ENCODE results near the gene SAFB.

The SAFB gene

DNA sequence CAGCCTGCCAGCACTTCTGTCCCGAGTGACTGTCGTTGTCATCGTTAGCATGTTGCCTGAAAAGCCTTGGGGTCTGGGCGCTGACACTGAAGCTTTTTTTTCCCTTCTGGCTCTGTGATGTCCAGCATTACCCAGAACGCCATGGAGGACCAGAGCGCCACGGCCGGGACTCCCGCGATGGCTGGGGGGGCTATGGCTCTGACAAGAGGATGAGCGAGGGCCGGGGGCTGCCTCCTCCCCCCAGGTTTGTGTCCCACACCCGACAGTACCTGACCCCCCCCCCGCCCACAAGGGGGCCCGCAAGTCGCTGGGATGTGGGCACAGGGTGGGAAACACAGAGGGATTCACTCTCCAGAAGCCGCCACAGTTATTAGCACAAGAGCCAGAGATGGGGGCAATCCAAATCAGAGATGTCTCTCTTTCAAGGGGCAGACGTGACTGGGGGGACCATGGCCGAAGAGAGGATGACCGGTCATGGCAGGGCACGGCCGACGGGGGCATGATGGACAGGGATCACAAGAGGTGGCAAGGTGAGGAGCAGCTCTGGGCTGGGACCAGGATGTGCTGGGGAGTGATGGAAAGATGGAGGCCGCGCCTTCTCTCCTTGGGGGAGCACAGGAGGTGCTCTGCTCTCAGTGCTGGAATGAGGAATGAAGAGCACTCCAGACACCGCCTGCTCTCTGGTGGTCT, 44.2 kb downstream of the SAFB start:
- DNase-seq = no peak

DNA sequence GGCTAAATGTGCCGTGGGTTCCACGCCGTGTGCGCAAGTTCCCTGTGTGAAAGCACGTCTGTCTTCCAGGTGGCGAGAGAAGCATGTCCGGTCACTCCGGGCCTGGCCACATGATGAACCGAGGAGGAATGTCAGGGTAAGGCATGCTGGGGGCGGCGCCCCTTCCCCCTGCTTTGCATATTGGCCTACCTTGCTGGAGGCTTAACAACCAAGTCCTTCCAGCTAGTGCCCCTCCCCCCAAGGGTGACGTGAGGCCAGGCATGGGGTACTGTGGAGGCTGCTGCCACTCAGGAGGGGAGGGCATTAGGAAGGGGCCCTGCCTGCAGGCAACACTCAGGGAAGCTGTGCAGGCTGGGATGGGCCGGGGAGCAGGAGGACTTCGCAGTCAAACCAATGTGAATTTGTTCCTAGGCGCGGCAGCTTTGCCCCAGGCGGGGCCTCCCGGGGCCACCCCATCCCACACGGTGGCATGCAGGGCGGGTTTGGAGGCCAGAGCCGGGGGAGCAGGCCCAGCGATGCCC, 44.9 kb downstream of the SAFB start:
- DNase-seq = no peak

DNA sequence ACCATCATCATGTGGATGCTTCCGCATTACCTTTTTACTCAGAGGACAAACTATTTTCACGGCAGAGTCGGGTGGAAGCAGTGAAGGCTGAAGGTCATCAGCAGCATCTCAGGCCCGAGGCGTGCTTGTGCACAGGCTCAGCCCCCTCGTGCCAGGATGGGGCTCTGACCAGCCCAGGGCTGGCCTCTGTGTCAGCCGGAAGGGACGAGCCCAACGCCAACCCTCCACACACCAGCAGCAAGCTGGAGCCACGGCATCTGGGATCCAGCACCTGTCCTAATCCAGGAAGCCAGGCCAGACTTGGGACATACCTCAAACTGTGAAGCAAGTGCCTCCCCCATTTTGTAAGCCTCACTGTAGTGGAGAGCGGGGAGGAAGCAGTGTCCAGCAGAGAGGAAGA, 46.3 kb downstream of the SAFB start:
- no peak for DNase-seq

DNA sequence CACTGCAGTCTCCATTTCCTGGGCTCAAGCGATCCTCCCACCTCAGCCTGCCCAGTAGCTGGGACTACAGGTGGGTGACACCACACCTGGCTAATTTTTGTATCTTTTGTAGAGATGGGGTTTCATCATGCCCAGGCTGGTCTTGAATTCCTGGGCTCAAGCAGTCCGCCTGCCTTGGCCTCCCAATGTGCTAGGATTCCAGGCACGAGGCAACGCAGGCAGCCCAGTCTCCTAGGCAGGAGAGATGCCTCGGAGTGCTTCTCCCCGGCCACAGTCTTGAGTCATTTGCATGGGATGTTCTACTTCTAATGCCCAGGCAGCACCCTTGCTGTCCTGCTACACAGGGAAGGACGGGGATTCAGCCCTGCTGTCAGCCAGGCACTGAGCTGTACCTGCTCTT, 48.7 kb downstream of the SAFB start:
- no peak for DNase-seq

DNA sequence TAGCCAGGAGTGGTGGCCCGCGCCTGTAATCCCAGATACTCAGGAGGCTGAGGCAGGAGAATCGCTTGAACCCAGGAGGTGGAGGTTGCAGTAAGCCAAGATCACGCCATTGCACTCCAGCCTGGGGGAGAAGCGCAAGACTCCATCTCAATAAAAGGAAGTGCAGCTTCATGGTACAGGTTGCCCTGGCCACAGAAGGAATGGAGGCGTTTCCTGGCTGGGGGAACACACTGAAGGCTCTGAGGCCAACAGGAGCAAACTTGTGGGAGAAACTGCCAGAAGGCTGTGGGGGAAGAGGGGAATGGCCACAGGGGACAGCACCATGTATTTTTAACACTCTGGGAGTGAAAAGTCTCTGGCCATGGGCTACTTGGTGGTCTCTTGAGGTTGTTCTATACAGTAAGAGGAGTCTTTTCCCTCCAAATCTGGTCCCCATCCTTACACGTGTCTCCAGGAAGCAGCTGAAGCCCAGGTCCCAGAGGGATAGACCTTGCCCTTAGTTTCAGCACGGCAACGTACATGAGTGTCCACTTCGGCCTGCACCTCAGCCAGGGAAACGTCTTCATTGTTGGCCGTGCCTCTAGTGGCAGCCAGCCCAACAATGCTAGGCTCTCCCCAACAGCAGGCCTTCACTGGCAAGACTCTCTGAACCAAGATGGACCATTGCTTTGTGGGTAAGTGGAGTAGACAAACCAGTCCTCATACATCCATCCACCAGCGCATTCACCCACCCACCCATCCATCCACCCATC, 50.0 kb downstream of the SAFB start:
- no peak for DNase-seq

DNA sequence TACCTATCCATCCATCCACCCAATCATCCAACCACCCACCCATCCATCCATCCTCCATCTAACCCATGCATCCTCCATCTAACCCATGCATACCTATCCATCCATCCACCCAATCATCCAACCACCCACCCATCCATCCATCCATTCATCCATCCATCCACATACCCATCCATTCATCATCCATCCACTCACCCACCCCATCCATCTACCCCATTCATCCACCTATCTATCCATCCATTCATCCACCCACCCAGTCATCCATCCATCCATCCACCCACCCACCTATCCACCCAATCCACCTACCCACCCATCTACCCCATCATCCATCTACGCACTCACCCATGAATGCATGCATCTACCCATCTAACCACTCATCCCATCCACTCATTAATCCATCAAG, 50.9 kb downstream of the SAFB start:
- no peak for DNase-seq

DNA sequence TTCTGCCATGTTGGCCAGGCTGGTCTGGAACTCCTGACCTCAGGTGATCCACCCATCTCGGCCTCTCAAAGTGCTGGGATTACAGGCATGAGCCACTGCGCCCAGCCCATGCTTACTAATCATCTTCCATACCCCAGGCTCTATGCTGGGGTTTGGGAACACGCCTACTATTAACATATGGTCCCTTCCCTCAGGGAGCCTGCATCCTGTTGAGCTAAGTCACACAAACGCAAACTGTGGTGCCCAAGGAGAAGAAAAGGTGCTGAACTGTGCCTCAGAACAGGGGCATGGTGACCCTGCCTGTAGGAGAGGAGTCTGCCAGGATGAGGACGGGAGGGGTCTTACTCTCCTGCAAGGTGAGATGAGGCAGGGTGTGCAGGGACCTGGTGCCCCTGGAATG, 51.8 kb downstream of the SAFB start:
- no peak for DNase-seq

DNA sequence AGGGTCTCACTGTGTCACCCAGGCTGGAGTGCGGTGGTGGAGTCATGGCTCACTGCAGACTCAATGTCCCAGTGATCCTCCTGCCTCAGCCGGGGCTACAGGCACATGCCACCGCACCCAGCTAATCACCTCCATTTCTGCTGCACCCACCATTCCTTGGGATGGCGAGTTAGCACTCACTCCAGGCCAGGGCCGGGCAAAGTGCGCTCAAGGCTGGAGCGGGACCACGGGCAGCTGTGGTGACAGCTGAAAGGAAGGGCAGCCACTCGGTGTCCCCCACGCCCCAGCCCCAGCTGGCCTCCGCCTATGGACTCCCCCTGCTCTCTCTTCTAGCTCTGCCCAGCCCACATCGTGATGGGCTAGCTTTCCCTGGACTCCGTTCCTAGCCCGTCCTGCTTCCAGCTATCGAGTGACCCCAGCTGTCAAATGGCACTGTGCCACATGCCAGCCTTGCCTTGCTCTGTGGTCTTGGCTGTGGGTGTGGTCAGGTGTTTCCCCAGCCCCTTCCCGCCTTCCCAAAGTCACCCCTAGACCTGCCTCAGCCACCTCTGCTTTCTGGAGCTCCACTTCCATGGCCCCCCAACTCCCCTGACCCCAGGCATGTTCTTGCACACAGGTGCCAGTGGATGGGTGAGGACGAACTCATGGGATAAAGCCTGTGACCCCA, 53.4 kb downstream of the SAFB start:
- no peak for DNase-seq

DNA sequence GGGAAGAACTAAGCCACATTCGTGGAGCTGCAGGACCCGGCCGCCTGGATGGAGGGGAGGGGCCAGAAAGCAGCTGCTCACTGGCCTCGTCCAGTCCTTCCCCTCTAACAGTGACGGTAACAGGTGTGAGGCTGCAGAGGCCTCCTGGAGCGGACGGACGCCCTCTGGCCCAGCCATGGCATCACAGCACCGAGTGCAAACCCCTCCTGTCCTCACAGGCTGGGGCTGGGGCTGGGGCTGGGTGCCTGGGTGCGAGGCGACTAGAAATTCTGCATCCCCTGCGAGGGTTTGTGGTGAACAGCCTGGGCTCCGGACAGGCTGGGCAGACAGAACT, 53.9 kb downstream of the SAFB start:
- no peak for DNase-seq

DNA sequence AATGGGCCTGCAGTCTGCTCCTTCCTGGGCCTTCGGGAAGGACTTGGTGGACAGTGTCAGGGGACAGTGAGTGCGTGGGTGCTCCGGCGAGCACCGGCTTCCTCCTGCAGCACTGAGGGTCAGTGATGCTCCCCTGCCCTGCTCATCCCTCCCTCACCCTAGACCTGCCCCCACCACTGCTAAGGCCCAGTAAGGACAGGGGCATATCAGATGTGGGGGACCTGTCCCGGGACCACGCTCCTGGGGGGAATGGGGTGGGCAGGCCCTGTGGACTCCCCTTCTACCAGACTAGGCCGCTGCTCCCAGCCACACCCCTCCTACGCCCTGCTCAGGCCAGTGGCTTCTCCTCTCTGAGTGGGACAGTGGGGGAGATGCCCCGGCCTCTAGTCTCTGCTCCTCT, 54.3 kb downstream of the SAFB start:
- DNase-seq = no peak

DNA sequence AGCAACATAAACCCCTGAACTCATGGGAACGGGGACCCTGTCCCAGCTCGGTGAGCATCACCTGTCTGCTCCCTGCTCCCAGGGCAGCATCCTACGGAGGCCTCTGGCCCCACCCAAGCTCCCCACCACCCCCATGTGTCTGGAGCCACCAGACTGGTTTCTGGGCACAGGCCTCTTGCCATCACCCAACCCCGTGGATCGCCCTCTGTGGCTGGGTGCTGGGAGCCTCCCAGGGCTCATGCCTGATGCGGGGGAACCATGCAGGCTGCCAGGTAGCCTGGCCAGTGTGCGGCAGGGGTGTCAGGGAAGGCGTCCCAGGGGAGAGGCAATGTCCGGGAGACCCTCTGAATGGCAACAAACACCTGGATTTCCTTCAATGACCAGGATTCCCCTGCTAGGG, 54.7 kb downstream of the SAFB start:
- no peak for DNase-seq

DNA sequence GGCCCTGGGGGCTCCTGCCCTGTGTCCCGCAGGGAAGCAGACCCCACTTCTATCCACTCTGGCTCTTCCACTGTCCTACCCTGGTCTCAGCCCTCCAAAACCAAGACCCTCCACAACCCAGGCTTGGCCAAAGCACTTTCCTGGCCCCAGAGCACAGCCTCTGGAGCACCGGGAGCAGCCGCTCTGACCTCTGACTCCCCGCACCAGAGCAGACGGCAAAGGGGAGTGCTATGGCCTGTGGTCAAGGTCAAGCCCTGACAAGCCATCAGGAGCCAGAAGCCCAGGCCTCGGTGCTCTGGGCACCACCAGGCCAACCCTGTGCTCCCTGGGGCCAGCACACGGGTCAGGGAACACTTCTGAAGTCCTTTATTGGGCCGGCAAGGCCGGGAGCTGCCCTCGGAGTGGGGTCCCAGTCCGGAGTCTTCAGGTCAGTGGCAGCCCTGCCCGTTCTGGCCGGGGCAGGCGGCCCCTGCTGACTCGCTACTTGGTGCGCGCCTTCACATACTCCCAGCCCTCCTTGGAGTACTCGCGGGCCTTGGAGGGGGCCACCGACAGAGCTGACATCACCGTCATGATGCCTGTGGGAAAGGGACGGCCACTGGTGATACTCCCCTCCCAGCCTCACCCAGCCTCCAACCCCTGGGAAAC, 55.3 kb downstream of the SAFB start:
- DNase-seq = no peak

DNA sequence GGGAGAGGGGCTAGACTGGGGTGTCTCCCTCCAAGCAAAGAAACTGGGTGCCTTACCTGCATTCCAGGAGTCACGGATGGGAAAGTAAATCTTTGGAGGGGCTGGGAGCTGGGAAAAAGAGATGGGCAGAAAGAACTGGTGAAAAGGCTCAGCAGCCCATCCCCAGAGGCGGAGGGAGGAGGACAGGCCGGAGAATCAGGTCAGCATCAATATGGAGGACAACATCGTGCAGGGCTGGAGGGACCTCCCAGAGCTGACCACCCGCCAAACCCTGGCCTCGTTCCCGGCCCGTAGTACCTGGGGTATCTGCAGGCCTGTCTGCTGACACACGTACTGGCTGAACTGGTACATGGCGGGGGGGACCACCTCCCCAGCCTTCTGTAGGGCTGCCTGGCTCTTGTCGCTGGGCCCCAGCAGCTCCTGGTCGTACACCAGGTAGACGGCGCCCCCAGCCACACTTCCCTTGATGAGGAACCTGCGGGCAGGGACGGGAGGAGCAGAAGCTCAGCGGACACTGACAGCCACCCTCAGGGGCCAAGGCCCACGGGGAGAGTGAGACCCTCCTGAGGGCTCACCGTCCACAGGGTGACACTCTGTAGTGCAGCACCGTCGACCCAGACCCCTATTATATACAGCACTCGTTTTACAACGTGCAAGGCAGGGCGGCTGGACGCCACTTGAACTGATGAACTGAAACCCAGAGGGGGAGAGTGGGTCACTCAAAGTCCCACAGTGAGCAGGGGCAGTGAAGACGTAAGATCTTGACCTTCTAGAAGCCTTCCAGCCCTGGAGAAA, 56.6 kb downstream of the SAFB start:
- DNase-seq = no peak

DNA sequence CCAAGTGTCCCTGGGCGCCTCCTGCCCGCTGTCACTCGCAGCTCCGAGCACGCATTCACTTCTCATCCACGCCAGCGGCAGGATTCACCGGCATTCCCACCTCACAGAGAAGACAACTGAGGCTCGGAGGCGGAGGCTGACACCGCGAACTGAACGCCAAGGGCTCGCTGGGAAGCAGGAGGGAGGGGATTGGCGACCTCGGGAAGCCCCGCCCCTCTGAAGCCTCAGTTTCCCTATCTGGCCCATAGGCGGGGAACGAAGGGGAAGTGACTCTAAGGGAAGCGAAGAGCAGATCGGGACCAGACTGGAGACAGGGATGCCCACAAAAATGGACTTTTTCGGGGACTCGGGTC, 57.2 kb downstream of the SAFB start:
- DNase-seq = peak in 1 of 14 donors; percentile 62

DNA sequence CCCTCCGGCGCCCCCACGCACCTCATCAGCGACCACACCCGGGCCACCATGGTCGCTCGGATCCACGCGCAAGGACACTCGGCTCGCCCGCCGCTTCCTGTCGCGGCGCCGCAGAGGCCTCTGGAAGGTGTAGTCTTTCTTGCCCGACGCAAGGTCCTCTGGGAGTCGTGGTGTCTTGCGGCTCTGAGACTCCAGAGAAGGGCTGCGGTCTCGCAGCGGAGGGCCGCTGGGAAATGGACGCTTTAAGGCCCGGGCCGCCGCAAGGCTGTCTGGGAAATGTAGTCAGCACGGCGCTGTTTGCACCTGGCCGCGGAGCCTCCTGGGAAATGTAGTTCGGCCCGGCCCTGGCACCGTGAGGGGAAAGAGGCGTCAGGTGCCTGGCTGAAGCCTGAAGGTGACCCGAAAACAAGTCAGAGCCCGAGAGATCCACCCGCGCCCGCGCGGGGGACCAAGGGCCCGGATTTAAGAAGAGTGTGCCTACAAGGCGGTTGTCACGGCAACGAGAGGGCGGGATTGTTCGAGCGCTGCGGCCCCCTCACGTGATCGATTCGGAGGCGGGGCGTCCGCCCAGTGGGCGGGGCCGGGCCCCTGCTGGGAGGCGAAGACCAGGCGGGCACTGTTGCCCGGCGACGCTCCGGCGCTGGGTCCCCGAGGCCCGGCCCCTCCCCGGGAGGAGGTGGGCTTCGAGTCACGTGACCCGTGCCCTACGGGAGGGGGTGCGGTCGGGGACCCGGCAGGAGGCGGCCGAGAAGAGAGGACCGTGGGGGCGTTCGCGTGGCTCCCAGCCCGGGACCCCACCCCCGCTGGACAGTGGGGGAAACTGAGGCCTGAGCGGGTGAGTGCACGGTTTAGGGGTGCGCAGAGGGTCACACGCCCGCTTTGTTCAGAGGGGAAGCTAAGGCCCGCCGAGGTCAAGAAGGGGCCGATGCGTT, 57.8 kb downstream of the SAFB start, which contains the start of the genes HSD11B1L and MICOS13:
HSD11B1L (plus strand) TSS at position 591 of the 932 bp plus-strand sequence. CDS start 3,806 bp downstream, outside the sequence.
MICOS13 (minus strand) TSS at position 80 of the 932 bp plus-strand sequence; CDS start at position 50, 30 bp downstream.
- DNase-seq = peak; percentile 96 to 100 (median 99)

DNA sequence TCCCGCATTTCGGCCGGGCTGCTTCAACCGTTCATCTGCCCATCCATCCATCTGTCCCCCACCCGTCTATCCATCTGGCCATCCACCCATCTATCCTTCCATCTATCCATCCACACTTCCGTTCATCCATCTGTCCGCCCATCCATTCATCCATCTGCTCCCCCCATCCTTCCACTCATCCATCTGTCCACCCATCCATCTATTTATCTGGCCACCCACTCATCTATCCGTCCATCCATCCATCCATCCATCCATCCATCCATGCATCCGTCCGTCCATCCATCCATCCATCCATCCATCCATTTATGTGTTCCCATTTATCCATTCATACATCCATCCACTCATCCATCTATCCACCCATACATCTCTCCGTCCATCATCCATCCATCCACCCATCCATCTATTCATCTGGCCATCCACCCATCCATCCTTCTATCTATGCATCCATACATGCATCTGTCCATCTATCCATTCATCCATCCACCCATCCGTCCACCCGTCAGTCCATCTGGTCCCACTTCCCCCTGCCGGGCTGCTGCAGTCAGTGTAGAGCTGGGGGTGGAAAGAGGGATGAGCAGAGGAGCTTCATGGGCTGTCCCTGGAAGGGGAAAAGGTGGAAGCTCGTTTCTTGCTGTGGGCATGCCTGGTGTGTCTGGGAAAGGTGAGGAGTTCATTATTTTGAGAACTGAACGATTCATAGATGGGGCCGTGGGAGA, 58.7 kb downstream of the SAFB start:
- no peak for DNase-seq

DNA sequence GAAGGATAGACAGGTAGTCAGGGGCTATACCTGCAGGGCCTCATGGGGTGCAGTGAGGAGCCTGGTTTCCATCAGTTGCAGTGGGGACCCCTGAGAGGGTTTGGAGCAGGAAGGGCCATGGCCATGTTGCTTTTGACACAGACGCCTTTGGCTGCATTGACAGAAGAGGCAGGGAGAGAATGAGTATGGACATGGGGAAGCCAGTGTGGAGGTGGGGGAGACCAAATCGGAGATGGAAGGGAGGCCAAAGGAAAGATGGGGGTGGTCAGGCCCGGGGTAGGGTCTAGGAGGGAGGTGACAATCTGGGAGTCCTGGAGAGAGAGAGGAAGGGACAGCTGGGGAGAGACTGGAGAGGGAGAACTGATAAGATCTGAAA, 59.2 kb downstream of the SAFB start:
- no peak for DNase-seq

DNA sequence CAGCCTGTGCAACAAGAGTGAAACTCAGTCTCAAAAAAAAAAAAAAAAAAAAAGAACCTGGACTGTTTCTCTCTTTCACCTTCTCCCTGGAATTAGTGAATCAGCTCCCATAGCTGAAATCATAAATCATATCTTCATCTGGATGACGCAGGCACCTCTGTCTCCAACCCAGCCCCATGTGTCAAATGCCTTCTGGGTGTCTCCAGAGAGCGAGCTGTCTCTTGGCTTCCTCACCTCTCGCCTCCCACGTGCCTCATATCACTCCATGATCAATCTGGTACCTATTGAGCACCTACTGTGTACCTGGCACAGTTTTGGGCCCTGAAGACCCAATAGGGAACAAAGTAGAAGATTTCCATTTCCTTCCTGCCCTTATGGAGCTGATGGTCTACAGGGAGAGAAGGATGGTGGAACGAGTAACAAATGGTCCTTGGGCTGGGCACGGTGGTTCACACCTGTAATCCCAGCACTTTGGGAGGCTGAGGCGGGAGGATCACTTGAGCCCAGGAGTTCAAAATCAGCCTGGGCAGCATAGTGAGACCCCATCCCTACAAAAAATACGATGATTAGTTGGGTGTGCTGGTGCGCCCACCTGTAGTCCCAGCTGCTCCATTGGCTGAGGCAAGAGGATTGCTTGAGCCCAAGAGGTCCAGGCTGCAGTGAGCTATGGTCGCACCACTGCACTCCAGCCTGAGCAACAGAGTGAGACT, 60.4 kb downstream of the SAFB start:
- no peak for DNase-seq

DNA sequence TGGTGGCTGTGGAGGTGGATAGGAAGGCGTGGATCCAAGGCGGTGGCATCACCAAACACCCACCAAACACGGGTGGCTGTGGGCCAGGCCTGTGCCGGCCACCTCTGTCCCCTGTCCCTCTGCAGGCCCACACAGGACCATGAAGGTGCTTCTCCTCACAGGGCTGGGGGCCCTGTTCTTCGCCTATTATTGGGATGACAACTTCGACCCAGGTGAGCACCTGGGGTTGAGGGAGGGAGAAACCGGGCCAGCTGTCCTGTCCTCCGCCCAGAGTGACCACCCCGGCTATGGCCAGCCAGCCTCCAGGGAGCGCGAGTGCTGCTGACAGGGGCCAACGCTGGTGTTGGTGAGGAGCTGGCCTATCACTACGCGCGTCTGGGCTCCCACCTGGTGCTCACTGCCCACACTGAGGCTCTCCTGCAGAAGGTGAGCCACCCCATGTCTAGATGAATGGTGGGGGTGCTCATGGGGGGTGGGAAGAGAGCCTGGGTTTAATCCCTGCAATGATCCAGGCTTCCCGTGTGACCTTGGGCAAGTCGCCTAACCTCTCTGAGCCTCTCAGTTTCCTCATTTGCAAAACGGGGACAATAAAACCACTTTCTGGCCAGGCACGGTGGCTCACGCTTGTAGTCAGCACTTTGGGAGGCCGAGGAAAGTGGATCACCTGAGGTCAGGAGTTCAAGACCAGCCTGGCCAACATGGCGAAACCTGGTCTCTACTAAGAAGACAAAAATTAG, 62.0 kb downstream of the SAFB start:
- DNase-seq = no peak
